IMR-90 (cell line): ENCODE results near the gene EPB41L4A. TPM values are rescaled to one million over a fixed set of nuclear protein-coding genes. Genes with fewer than 3 reads are reported as not detected.

Experiments used
- ATAC-seq: fragments of 200-7000 bp; cut with Tn5 transposase; 2 replicates; pipeline ENCODE4 v1.9.1; 2020; ENCODE audit warnings: low read depth, mild to moderate bottlenecking, moderate library complexity
- BruUV-seq: library from RNA; stranded (reverse); fragments of 400-500 nt; replicated peaks from 2 replicates; lab custom pipeline; 2021; lab: Mats Ljungman, UMichigan
- CTCF ChIA-PET: fragments of 300-600 bp; formaldehyde crosslinking; extraction: SDS; loops from one replicate; lab custom pipeline; 2021; ENCODE audit warnings: antibody characterized with exemption; lab: Yijun Ruan, JAX
- POLR2A ChIA-PET: fragments of 300-600 bp; sonication (Branson Sonifier 250); formaldehyde crosslinking; loops from one replicate; lab custom pipeline; 2022; ENCODE audit warnings: antibody characterized with exemption; ENCODE audit not compliant: unreplicated experiment; lab: Charles Lee
- DNase-seq: peaks from one replicate; pipeline ENCODE4 v3.0.0; 2013
- H2AFZ ChIP-seq: replicated peaks from 2 replicates; pipeline ENCODE3; 2013; ENCODE audit warnings: low read length, mild to moderate bottlenecking; ENCODE audit not compliant: poor library complexity
- H2AK5ac ChIP-seq: 2 replicates; pipeline ENCODE4 v1.6.1; 2013; ENCODE audit warnings: low read depth, low read length, inconsistent platforms
- H2AK9ac ChIP-seq: replicated peaks from 2 replicates; pipeline ENCODE3; 2013; ENCODE audit warnings: mild to moderate bottlenecking, low read depth, low read length, moderate library complexity; ENCODE audit not compliant: poor library complexity
- H2BK120ac ChIP-seq: 2 replicates; pipeline ENCODE4 v1.6.1; 2013; ENCODE audit warnings: low read depth, low read length, inconsistent platforms
- H2BK15ac ChIP-seq: 3 replicates; pipeline ENCODE4 v1.6.1; 2013; ENCODE audit warnings: low read depth, low read length, inconsistent platforms
- H2BK20ac ChIP-seq: 2 replicates; pipeline ENCODE4 v1.6.1; 2013; ENCODE audit warnings: low read depth, mild to moderate bottlenecking, inconsistent platforms, low read length, moderate library complexity
- H2BK5ac ChIP-seq: 2 replicates; pipeline ENCODE4 v1.6.1; 2013; ENCODE audit warnings: mild to moderate bottlenecking, low read depth, low read length, inconsistent platforms; ENCODE audit not compliant: poor library complexity, severe bottlenecking
- H3K14ac ChIP-seq: replicated peaks from 2 replicates; pipeline ENCODE4 v1.6.1; 2013; ENCODE audit warnings: low read depth, low read length, inconsistent platforms
- H3K18ac ChIP-seq: 2 replicates; pipeline ENCODE4 v1.6.1; 2013; ENCODE audit warnings: low read depth, low read length, control low read depth
- H3K23ac ChIP-seq: 2 replicates; pipeline ENCODE4 v1.6.1; 2013; ENCODE audit warnings: low read depth, low read length, inconsistent platforms
- H3K27ac ChIP-seq: 2 replicates; pipeline ENCODE4 v1.5.1; 2013; ENCODE audit warnings: mild to moderate bottlenecking, control low read depth, low read length; ENCODE audit not compliant: insufficient read depth
- H3K27me3 ChIP-seq: 2 replicates; pipeline ENCODE4 v1.6.1; 2013; ENCODE audit warnings: low read length; ENCODE audit not compliant: control insufficient read depth, insufficient read depth
- H3K36me3 ChIP-seq: 2 replicates; pipeline ENCODE4 v1.6.1; 2013; ENCODE audit warnings: low read length, mixed read lengths; ENCODE audit not compliant: control insufficient read depth, insufficient read depth
- H3K4ac ChIP-seq: 2 replicates; pipeline ENCODE4 v1.6.1; 2013; ENCODE audit warnings: low read depth, low read length, inconsistent platforms
- H3K4me1 ChIP-seq: 2 replicates; pipeline ENCODE4 v1.6.1; 2013; ENCODE audit warnings: low read length, mixed read lengths; ENCODE audit not compliant: control insufficient read depth, insufficient read depth
- H3K4me2 ChIP-seq: 2 replicates; pipeline ENCODE4 v1.6.1; 2013; ENCODE audit warnings: low read depth, mild to moderate bottlenecking, control low read depth, low read length, moderate library complexity
- H3K4me3 ChIP-seq: 2 replicates; pipeline ENCODE4 v1.5.1; 2013; ENCODE audit warnings: low read depth, mild to moderate bottlenecking, control low read depth, low read length, moderate library complexity; ENCODE audit not compliant: insufficient read depth
- H3K56ac ChIP-seq: 2 replicates; pipeline ENCODE4 v1.6.1; 2013; ENCODE audit warnings: low read length, inconsistent platforms; ENCODE audit not compliant: insufficient read depth; ENCODE audit errors: extremely low read depth
- H3K79me1 ChIP-seq, 2 experiments: 2 replicates each; pipeline ENCODE4 v1.6.1; 2013; ENCODE audit warnings: low read length in 2 of 2, inconsistent platforms in 1 of 2, low read depth in 1 of 2
- H3K9ac ChIP-seq: 2 replicates; pipeline ENCODE4 v1.6.1; 2013; ENCODE audit warnings: low read depth, low read length, control low read depth
- H3K9me1 ChIP-seq: 2 replicates; pipeline ENCODE4 v1.6.1; 2013; ENCODE audit warnings: low read length, inconsistent platforms; ENCODE audit not compliant: insufficient read depth
- H3K9me3 ChIP-seq: 2 replicates; pipeline ENCODE4 v1.6.1; 2013; ENCODE audit warnings: low read length; ENCODE audit not compliant: control insufficient read depth, insufficient read depth
- H4K20me1 ChIP-seq: 2 replicates; pipeline ENCODE4 v1.6.1; 2013; ENCODE audit warnings: low read length, inconsistent platforms; ENCODE audit not compliant: insufficient read depth
- H4K5ac ChIP-seq: 2 replicates; pipeline ENCODE4 v1.6.1; 2013; ENCODE audit warnings: mild to moderate bottlenecking, low read depth, low read length, control low read depth
- H4K8ac ChIP-seq, 2 experiments: 2 replicates each; pipeline ENCODE4 v1.6.1; 2013; ENCODE audit warnings: low read depth in 2 of 2, low read length in 2 of 2, control low read depth in 1 of 2, inconsistent platforms in 1 of 2
- H4K91ac ChIP-seq: 2 replicates; pipeline ENCODE4 v1.6.1; 2013; ENCODE audit warnings: low read depth, low read length, inconsistent platforms; ENCODE audit not compliant: insufficient read depth
- BHLHE40 ChIP-seq: fragments of 150-350 bp; IDR thresholded peaks from 2 replicates; pipeline ENCODE4 v1.6.1; 2016; ENCODE audit warnings: mild to moderate bottlenecking, low read depth, low read length
- CEBPB ChIP-seq: IDR thresholded peaks from 2 replicates; pipeline ENCODE4 v1.6.1; 2012; ENCODE audit warnings: low read depth, low read length, improper control_type of control experiment
- CHD1 ChIP-seq: IDR thresholded peaks from 2 replicates; pipeline ENCODE4 v1.6.1; 2012; ENCODE audit warnings: low read depth, low read length, improper control_type of control experiment
- FOS ChIP-seq: fragments of 150-350 bp; IDR thresholded peaks from 2 replicates; pipeline ENCODE4 v1.6.1; 2016; ENCODE audit warnings: low read depth, low read length
- MAFK ChIP-seq: IDR thresholded peaks from 2 replicates; pipeline ENCODE4 v1.6.1; 2012; ENCODE audit warnings: low read depth, low read length, improper control_type of control experiment
- MAZ ChIP-seq: IDR thresholded peaks from 2 replicates; pipeline ENCODE4 v1.6.1; 2012; ENCODE audit warnings: low read depth, mild to moderate bottlenecking, low read length, improper control_type of control experiment, moderate library complexity, borderline replicate concordance
- MXI1 ChIP-seq: IDR thresholded peaks from 2 replicates; pipeline ENCODE4 v1.6.1; 2012; ENCODE audit warnings: low read depth, mild to moderate bottlenecking, low read length, moderate library complexity, borderline replicate concordance
- NFE2L2 ChIP-seq: fragments of 150-350 bp; IDR thresholded peaks from 2 replicates; pipeline ENCODE4 v1.6.1; 2016; ENCODE audit warnings: low read depth, mild to moderate bottlenecking, low read length
- POLR2A ChIP-seq: IDR thresholded peaks from 2 replicates; pipeline ENCODE4 v1.6.1; 2012; ENCODE audit warnings: mild to moderate bottlenecking, low read depth, low read length
- RAD21 ChIP-seq: IDR thresholded peaks from 2 replicates; pipeline ENCODE4 v1.6.1; 2012; ENCODE audit warnings: low read length, improper control_type of control experiment
- RCOR1 ChIP-seq: IDR thresholded peaks from 2 replicates; pipeline ENCODE4 v1.6.1; 2012; ENCODE audit warnings: mild to moderate bottlenecking, low read length, improper control_type of control experiment; ENCODE audit not compliant: insufficient replicate concordance
- RFX5 ChIP-seq: IDR thresholded peaks from 2 replicates; pipeline ENCODE4 v1.8.0; 2012; ENCODE audit warnings: low read depth, mild to moderate bottlenecking, low read length, moderate library complexity
- SMC3 ChIP-seq: fragments of 150-350 bp; IDR thresholded peaks from 2 replicates; pipeline ENCODE4 v1.6.1; 2016; ENCODE audit warnings: low read depth, mild to moderate bottlenecking, antibody characterized with exemption, low read length, moderate library complexity
- WGBS, 2 experiments: methylation state at CpG; one replicate each; pipeline versions ENCODE4 v1.1.5 to v1.1.7; 2013; ENCODE audit warnings: missing lambda C conversion rate in 2 of 2; ENCODE audit not compliant: insufficient read length in 1 of 2; ENCODE audit errors: extremely low coverage in 2 of 2; 5-methylcytosine and 5-hydroxymethylcytosine counted together
- dilution Hi-C: fragments of 300-500 bp; cut with HindIII; formaldehyde crosslinking; loops from one replicate; pipeline ENCODE4 v1.14.3; 2018; ENCODE audit warnings: low sequenced_read_pairs; ENCODE audit not compliant: unreplicated experiment
- in situ Hi-C: fragments of 300-500 bp; cut with MboI; formaldehyde crosslinking; loops from 3 replicates; pipeline ENCODE4 v1.14.3; 2019; ENCODE audit warnings: low sequenced_read_pairs, inconsistent platforms, mixed read lengths
- intact Hi-C: fragments of 100-400 bp; cut with micrococcal nuclease; formaldehyde crosslinking; loops from 2 replicates; pipeline ENCODE4 v1.10.0; 2022
- polyA plus RNA-seq, 3 experiments: library from polyadenylated mRNA; depleted of rRNA; stranded (reverse); fragments of >200 nt; gene quantifications; 2 replicates each; pipeline ENCODE4 v1.2.3, GENCODE V29; 2012; ENCODE audit warnings: low replicate concordance in 1 of 3
- total RNA-seq: library from RNA; depleted of rRNA; stranded (reverse); fragments of >200 nt; gene quantifications from 2 replicates; pipeline ENCODE4 v1.2.3, GENCODE V29; 2012
- TF ChIP-seq, protein P1 (sequence below): fragments of 150-350 bp; IDR thresholded peaks from 2 replicates; pipeline ENCODE4 v1.6.1; 2017; ENCODE audit warnings: mild to moderate bottlenecking, antibody characterized with exemption, low read length, low read depth
- TF ChIP-seq, protein P2 (sequence below): conservative IDR thresholded peaks from 2 replicates; pipeline ENCODE4 v1.5.1; 2012; ENCODE audit warnings: mild to moderate bottlenecking, low read depth, low read length, improper control_type of control experiment
- TF ChIP-seq, protein P3 (sequence below): fragments of 150-350 bp; IDR thresholded peaks from 2 replicates; pipeline ENCODE4 v1.6.1; 2016; ENCODE audit warnings: low read depth, mild to moderate bottlenecking, low read length, moderate library complexity, borderline replicate concordance

The EPB41L4A gene
- total and polyA plus RNA-seq, 2 of the 4 experiments (the other 2 are of a cell fraction), result under 0.01 to 0.02 TPM

DNA sequence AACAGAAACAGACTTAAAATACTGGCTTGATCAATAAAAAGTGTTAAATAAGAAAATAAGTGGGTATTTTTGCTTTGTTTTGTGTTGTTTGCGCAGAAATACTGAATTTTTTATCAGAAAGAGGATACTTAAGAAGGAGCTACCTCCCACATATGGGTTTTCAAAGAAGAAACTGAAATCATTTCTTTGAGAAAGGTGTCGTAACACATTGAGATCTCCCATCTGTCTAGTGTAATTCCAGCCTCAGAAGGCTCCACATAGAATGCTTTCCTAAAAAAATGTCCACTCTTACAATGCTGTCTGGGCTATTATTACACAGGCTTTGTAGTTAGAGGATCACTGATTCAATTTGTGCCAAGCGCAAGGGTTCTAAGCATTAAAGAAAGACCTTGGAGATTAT is 226.2 kb downstream of the EPB41L4A start:
- Histone ChIP-seq H3K4me1 (no peaks in the 10 kb centered on the region), H2AK9ac (no peak overlapping the region), H2AFZ (no peak overlapping the region), H3K79me1 (no peaks in the 10 kb centered on the region), H3K18ac (no peak overlapping the region), H3K4me3 (no peak overlapping the region), H2BK5ac (no peak overlapping the region), H3K27ac (no peak overlapping the region), H2AK5ac (no peak overlapping the region), H3K4me2 (no peak overlapping the region), H3K9me3 (no peaks in the 10 kb centered on the region), H2BK15ac (no peak overlapping the region), H2BK120ac (no peak overlapping the region), H3K4ac (no peak overlapping the region), H4K8ac (no peak overlapping the region), H2BK20ac (no peak overlapping the region), H3K9me1 (no peaks in the 10 kb centered on the region), H3K36me3 (no peaks in the 10 kb centered on the region), H3K27me3 (peaks cover 22% of the 10 kb centered on the region), H3K9ac (no peak overlapping the region), H4K5ac (no peak overlapping the region), H4K91ac (no peak overlapping the region), H3K23ac (no peak overlapping the region), H3K14ac (no peak overlapping the region), H4K20me1 (no peaks in the 10 kb centered on the region), H3K56ac (no peak overlapping the region)
- in situ Hi-C loops, result no loop called here
- dilution Hi-C loops, result no loop called here
- CTCF ChIA-PET, result no interaction called here
- intact Hi-C loops, result no loop called here
- POLR2A ChIA-PET, result no interaction called here
- WGBS, 2 experiments, result no CpG with 5 or more reads among the region's 3 CpGs
- BruUV-seq, result no TSS peak
- DNase-seq (no peak), ATAC-seq (no peak)
- TF ChIP-seq FOS (no peak), SMC3 (no peak), MAZ (no peak), BHLHE40 (no peak), MAFK (no peak), CHD1 (no peak), POLR2A (no peak), RCOR1 (no peak), MXI1 (no peak), NFE2L2 (no peak), RFX5 (no peak), CEBPB (no peak), RAD21 (no peak)
- TF ChIP-seq, protein P1, sequence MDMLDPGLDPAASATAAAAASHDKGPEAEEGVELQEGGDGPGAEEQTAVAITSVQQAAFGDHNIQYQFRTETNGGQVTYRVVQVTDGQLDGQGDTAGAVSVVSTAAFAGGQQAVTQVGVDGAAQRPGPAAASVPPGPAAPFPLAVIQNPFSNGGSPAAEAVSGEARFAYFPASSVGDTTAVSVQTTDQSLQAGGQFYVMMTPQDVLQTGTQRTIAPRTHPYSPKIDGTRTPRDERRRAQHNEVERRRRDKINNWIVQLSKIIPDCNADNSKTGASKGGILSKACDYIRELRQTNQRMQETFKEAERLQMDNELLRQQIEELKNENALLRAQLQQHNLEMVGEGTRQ, result no peak
- TF ChIP-seq, protein P2, sequence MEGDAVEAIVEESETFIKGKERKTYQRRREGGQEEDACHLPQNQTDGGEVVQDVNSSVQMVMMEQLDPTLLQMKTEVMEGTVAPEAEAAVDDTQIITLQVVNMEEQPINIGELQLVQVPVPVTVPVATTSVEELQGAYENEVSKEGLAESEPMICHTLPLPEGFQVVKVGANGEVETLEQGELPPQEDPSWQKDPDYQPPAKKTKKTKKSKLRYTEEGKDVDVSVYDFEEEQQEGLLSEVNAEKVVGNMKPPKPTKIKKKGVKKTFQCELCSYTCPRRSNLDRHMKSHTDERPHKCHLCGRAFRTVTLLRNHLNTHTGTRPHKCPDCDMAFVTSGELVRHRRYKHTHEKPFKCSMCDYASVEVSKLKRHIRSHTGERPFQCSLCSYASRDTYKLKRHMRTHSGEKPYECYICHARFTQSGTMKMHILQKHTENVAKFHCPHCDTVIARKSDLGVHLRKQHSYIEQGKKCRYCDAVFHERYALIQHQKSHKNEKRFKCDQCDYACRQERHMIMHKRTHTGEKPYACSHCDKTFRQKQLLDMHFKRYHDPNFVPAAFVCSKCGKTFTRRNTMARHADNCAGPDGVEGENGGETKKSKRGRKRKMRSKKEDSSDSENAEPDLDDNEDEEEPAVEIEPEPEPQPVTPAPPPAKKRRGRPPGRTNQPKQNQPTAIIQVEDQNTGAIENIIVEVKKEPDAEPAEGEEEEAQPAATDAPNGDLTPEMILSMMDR, result no peak
- TF ChIP-seq, protein P3, sequence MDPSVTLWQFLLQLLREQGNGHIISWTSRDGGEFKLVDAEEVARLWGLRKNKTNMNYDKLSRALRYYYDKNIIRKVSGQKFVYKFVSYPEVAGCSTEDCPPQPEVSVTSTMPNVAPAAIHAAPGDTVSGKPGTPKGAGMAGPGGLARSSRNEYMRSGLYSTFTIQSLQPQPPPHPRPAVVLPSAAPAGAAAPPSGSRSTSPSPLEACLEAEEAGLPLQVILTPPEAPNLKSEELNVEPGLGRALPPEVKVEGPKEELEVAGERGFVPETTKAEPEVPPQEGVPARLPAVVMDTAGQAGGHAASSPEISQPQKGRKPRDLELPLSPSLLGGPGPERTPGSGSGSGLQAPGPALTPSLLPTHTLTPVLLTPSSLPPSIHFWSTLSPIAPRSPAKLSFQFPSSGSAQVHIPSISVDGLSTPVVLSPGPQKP, result no peak
